Measurements from ENCODE around the gene P3R3URF.

GRCh38 chr1:46131093-46131492 lies 45.2 kb downstream of the P3R3URF start:
- TF ChIP-seq TAF1 (IDR thresholded peaks at IDR 0.05; ENCODE audit: borderline replicate concordance, low read depth, low read length), result no peak
- TF ChIP-seq POLR2AphosphoS5 (IDR thresholded peaks at IDR 0.05; ENCODE audit: low read depth, low read length), result no peak

All from GM12892 (cell line).